DOHH2 (cell line): ENCODE data around the gene CRMP1.

ENCODE experiments used
- H3F3A ChIP-seq: fragments of 200-600 bp; sonication (generic), shearing (Covaris generic); 2 replicates; pipeline ENCODE4 v1.6.0; 2016; ENCODE audit warnings: antibody characterized with exemption, mild to moderate bottlenecking; ENCODE audit not compliant: control insufficient read depth, insufficient read depth
- H3K27ac ChIP-seq: fragments of 200-600 bp; sonication (generic); 2 replicates; pipeline ENCODE4 v1.5.1; 2014; ENCODE audit warnings: low read depth, mild to moderate bottlenecking, low read length, moderate library complexity
- H3K27me3 ChIP-seq: fragments of 200-600 bp; sonication (generic); 2 replicates; pipeline ENCODE4 v1.6.1; 2014; ENCODE audit warnings: mild to moderate bottlenecking, low read length, mixed read lengths; ENCODE audit not compliant: control insufficient read depth
- H3K36me3 ChIP-seq: fragments of 200-600 bp; sonication (generic); 2 replicates; pipeline ENCODE4 v1.6.1; 2014; ENCODE audit warnings: mild to moderate bottlenecking, low read length, moderate library complexity, mixed read lengths; ENCODE audit not compliant: control insufficient read depth
- H3K4me1 ChIP-seq: fragments of 200-600 bp; sonication (generic); 2 replicates; pipeline ENCODE4 v1.6.1; 2014; ENCODE audit warnings: mild to moderate bottlenecking, low read length, mixed read lengths; ENCODE audit not compliant: control insufficient read depth
- H3K4me2 ChIP-seq: fragments of 200-600 bp; sonication (generic); 2 replicates; pipeline ENCODE4 v1.6.0; 2014; ENCODE audit warnings: mild to moderate bottlenecking, low read length, moderate library complexity
- H3K4me3 ChIP-seq: fragments of 200-600 bp; sonication (generic); 2 replicates; pipeline ENCODE4 v1.5.1; 2014; ENCODE audit warnings: mild to moderate bottlenecking, low read length, mixed read lengths
- H3K79me2 ChIP-seq: fragments of 200-600 bp; sonication (generic); 2 replicates; pipeline ENCODE4 v1.6.1; 2014; ENCODE audit warnings: mild to moderate bottlenecking, low read length, mixed read lengths; ENCODE audit not compliant: control insufficient read depth
- H3K9me2 ChIP-seq: fragments of 200-600 bp; sonication (generic); replicated peaks from 2 replicates; pipeline ENCODE4 v1.6.1; 2014; ENCODE audit warnings: mild to moderate bottlenecking, low read length, mixed read lengths; ENCODE audit not compliant: control insufficient read depth
- H3K9me3 ChIP-seq: fragments of 200-600 bp; sonication (generic); 2 replicates; pipeline ENCODE4 v1.6.1; 2014; ENCODE audit warnings: antibody characterized with exemption, low read length, mixed read lengths; ENCODE audit not compliant: control insufficient read depth, insufficient read depth
- H4K20me1 ChIP-seq: fragments of 200-600 bp; sonication (generic); 2 replicates; pipeline ENCODE4 v1.6.0; 2014; ENCODE audit warnings: low read depth, mild to moderate bottlenecking, antibody characterized with exemption, low read length, moderate library complexity; ENCODE audit not compliant: control insufficient read depth, insufficient read depth
- CTCF ChIP-seq: fragments of 200-600 bp; sonication (generic); IDR thresholded peaks from one replicate; pipeline ENCODE4 v1.5.1; 2014; ENCODE audit warnings: antibody characterized with exemption, mild to moderate bottlenecking, low read depth, low read length; ENCODE audit not compliant: poor library complexity, severe bottlenecking
- EZH2phosphoT487 ChIP-seq: fragments of 200-600 bp; sonication (generic); IDR thresholded peaks from 2 replicates; pipeline ENCODE4 v1.6.1; 2017; ENCODE audit warnings: borderline replicate concordance, mild to moderate bottlenecking, antibody characterized with exemption, low read length, moderate library complexity, mixed read lengths

CRMP1 gene

GRCh38 chr4:5824635-5825034, 68.3 kb downstream of the CRMP1 start:
- Histone ChIP-seq H3F3A (no peaks in the 10 kb centered on the region), H3K4me2 (no peak overlapping the region), H4K20me1 (no peaks in the 10 kb centered on the region), H3K9me2 (no peaks in the 10 kb centered on the region), H3K27ac (no peak overlapping the region), H3K27me3 (no peaks in the 10 kb centered on the region), H3K9me3 (no peaks in the 10 kb centered on the region), H3K36me3 (no peaks in the 10 kb centered on the region), H3K4me1 (no peaks in the 10 kb centered on the region), H3K4me3 (no peak overlapping the region), H3K79me2 (no peaks in the 10 kb centered on the region)
- no peak for TF ChIP-seq EZH2phosphoT487
- peak; percentile 50 for TF ChIP-seq CTCF

GRCh38 chr4:5824227-5824626, 68.7 kb downstream of the CRMP1 start:
- H3K4me1 ChIP-seq: no peaks in the 10 kb centered on the region
- no peaks in the 10 kb centered on the region for H3K79me2 ChIP-seq
- no peak overlapping the region for H3K4me3 ChIP-seq
- H3K27me3 ChIP-seq: no peaks in the 10 kb centered on the region
- TF ChIP-seq EZH2phosphoT487: no peak
- TF ChIP-seq CTCF: no peak
- no peaks in the 10 kb centered on the region for H3K9me3 ChIP-seq
- H3F3A ChIP-seq: no peaks in the 10 kb centered on the region
- H3K4me2 ChIP-seq: no peak overlapping the region
- no peaks in the 10 kb centered on the region for H3K9me2 ChIP-seq
- H4K20me1 ChIP-seq: no peaks in the 10 kb centered on the region
- H3K36me3 ChIP-seq: no peaks in the 10 kb centered on the region
- H3K27ac ChIP-seq: no peak overlapping the region

- Histone ChIP-seq H3K79me2 (no peaks in the 10 kb centered on the region), H3F3A (no peaks in the 10 kb centered on the region), H3K36me3 (no peaks in the 10 kb centered on the region), H3K27ac (no peak overlapping the region), H3K4me1 (no peaks in the 10 kb centered on the region), H3K4me3 (no peak overlapping the region), H3K27me3 (no peaks in the 10 kb centered on the region), H3K9me3 (no peaks in the 10 kb centered on the region), H4K20me1 (no peaks in the 10 kb centered on the region), H3K4me2 (no peak overlapping the region), H3K9me2 (no peaks in the 10 kb centered on the region)
- TF ChIP-seq EZH2phosphoT487: no peak
These were observed 69.2 kb downstream of the CRMP1 start for GRCh38 chr4:5823542-5824211.

GRCh38 chr4:5822619-5823018, 70.3 kb downstream of the CRMP1 start:
- no peaks in the 10 kb centered on the region for H3K9me3 ChIP-seq
- TF ChIP-seq CTCF: no peak
- TF ChIP-seq EZH2phosphoT487: no peak
- no peaks in the 10 kb centered on the region for H4K20me1 ChIP-seq
- H3K79me2 ChIP-seq: no peaks in the 10 kb centered on the region
- no peaks in the 10 kb centered on the region for H3K4me1 ChIP-seq
- H3K9me2 ChIP-seq: no peaks in the 10 kb centered on the region
- H3K4me3 ChIP-seq: no peak overlapping the region
- no peaks in the 10 kb centered on the region for H3F3A ChIP-seq
- H3K27ac ChIP-seq: no peak overlapping the region
- no peaks in the 10 kb centered on the region for H3K36me3 ChIP-seq
- no peak overlapping the region for H3K4me2 ChIP-seq
- H3K27me3 ChIP-seq: no peaks in the 10 kb centered on the region
